ENCODE results near the gene WRNIP1. TPM values are rescaled to one million over a fixed set of nuclear protein-coding genes. Genes with fewer than 3 reads are reported as not detected.

The WRNIP1 gene
- total and polyA plus RNA-seq, 2 of the 8 experiments (the other 6 are each of a cell fraction or from before 2014, with no cell fraction given): 38.2 to 39.2 TPM

GRCh38 chr6:2729921-2730320 is 35.3 kb upstream of the WRNIP1 start:
- TF ChIP-seq E2F6 (IDR thresholded peaks at IDR 0.05): peak; percentile 44
- peak; percentile 58 for TF ChIP-seq MAX (IDR thresholded peaks at IDR 0.05)
- no peak for TF ChIP-seq CHD2 (IDR thresholded peaks at IDR 0.05; ENCODE audit: low read length)
- CTCF ChIA-PET (ENCODE audit: partially characterized antibody): no interaction called here

More at GRCh38 chr6:2729921-2730320, 35.3 kb upstream of the WRNIP1 start:
- Histone ChIP-seq H4K5ac (ENCODE audit: insufficient read length, low read depth, low read length) (no peak overlapping the region), H4K8ac (ENCODE audit: extremely low read depth, insufficient read depth, low read length) (no peak overlapping the region), H3K9ac (replicated peaks in 1 of 4; ENCODE audit: extremely low read depth in 1 of 4, low read depth in 3 of 4, low read length in 3 of 4) (no peak overlapping the region), H3K9me3 (ENCODE audit: insufficient read depth in 2 of 2, low read depth in 1 of 2, low read length in 1 of 2) (no peaks in the 10 kb centered on the region), H3K27ac (ENCODE audit: low read depth, low read length) (no peak overlapping the region), H2AK5ac (ENCODE audit: low read depth, low read length) (no peak overlapping the region), H3K56ac (replicated peaks; ENCODE audit: insufficient read length, low read depth, low read length) (no peak overlapping the region), H4K20me1 (replicated peaks in 1 of 2; ENCODE audit: control insufficient read depth in 1 of 2, insufficient read depth in 2 of 2, low read length in 2 of 2) (no peaks in the 10 kb centered on the region), H3K23me2 (ENCODE audit: low read depth, low read length) (no peaks in the 10 kb centered on the region), H3K4ac (replicated peaks; ENCODE audit: insufficient read length, low read depth, low read length) (no peak overlapping the region), H3K14ac (ENCODE audit: insufficient read length) (no peak overlapping the region), H2BK12ac (ENCODE audit: low read depth, low read length) (peak overlapping the region; percentile 39; the same call in 1 of the 2 replicates), H3K4me1 (replicated peaks in 1 of 4; ENCODE audit: control insufficient read depth in 3 of 4, insufficient read depth in 4 of 4, low read length in 3 of 4) (peaks cover 3 to 13% (median 5%) of the 10 kb centered on the region in 4 experiments), H3K23ac (ENCODE audit: insufficient read length) (no peak overlapping the region), H2AFZ (ENCODE audit: low read length) (0 out of 2 replicates have a peak overlapping the region, but pooled peaks have one; percentile 10), H3K4me3 (ENCODE audit: extremely low read depth in 1 of 4, insufficient read depth in 2 of 4, low read depth in 3 of 4, low read length in 4 of 4) (no peak overlapping the region), H3K27me3 (replicated peaks in 1 of 4; ENCODE audit: control insufficient read depth in 3 of 4, extremely low read depth in 1 of 4, insufficient read depth in 3 of 4, low read length in 3 of 4) (no peaks in the 10 kb centered on the region), H3K79me1 (ENCODE audit: low read depth, low read length) (no peaks in the 10 kb centered on the region), H2BK5ac (ENCODE audit: low read depth, low read length) (no peak overlapping the region), H3K79me2 (ENCODE audit: control insufficient read depth in 1 of 2, insufficient read depth in 2 of 2, low read length in 2 of 2) (no peaks in the 10 kb centered on the region), H2BK20ac (ENCODE audit: low read length) (no peak overlapping the region), H3K18ac (ENCODE audit: extremely low read depth, low read length) (no peak overlapping the region), H3K36me3 (ENCODE audit: control insufficient read depth in 2 of 4, insufficient read depth in 4 of 4, low read length in 3 of 4) (no peaks in the 10 kb centered on the region), H2BK15ac (ENCODE audit: low read length) (no peak overlapping the region), H4K91ac (replicated peaks; ENCODE audit: insufficient read length, low read length) (no peak overlapping the region), H3K4me2 (ENCODE audit: insufficient read depth in 1 of 2, low read depth in 2 of 2, low read length in 2 of 2) (no peak overlapping the region), H2BK120ac (replicated peaks; ENCODE audit: low read depth, low read length) (no peak overlapping the region)
- FAIRE-seq (no peak), DNase-seq (ENCODE audit: low read depth in 1 of 2, low spot score in 2 of 2) (no peak)
- POLR2A ChIA-PET (ENCODE audit: partially characterized antibody): no interaction called here
- WGBS, 2 experiments (ENCODE audit: extremely low coverage in 1 of 2, insufficient coverage in 1 of 2, insufficient read length in 1 of 2, insufficient replicate concordance in 2 of 2, low coverage in 1 of 2, low lambda C conversion rate in 2 of 2, missing lambda C conversion rate in 1 of 2): 90% methylated on average over 10 of the region's 10 CpGs; no CpG with 5 or more reads in 1 of the 2 experiments

Data from H1 (cell line).